ENCODE results near the gene LUC7L.

LUC7L gene

GRCh38 chr16:265002-265529 is 35.8 kb upstream of the LUC7L start:
- no peak for TF ChIP-seq CEBPB (IDR thresholded peaks at IDR 0.05)
- TF ChIP-seq TEAD4 (IDR thresholded peaks at IDR 0.05): no peak
- TF ChIP-seq TAF1 (IDR thresholded peaks at IDR 0.05; ENCODE audit: low read depth): no peak
- no peak for TF ChIP-seq ZBTB7A (IDR thresholded peaks at IDR 0.05; ENCODE audit: low read depth)
- no peak for TF ChIP-seq MAX (IDR thresholded peaks at IDR 0.05)
- TF ChIP-seq EP300 (IDR thresholded peaks at IDR 0.05; ENCODE audit: borderline replicate concordance): no peak
- no peak for TF ChIP-seq TCF12 (IDR thresholded peaks at IDR 0.05; ENCODE audit: low read depth)
- no peak for TF ChIP-seq USF1 (IDR thresholded peaks at IDR 0.05)
- no peak for TF ChIP-seq REST (IDR thresholded peaks at IDR 0.05; ENCODE audit: low read depth)
- no peak for TF ChIP-seq YY1 (IDR thresholded peaks at IDR 0.05; ENCODE audit: low read depth)
- no peak for TF ChIP-seq RAD21 (IDR thresholded peaks at IDR 0.05; ENCODE audit: low read depth)
- no peak for TF ChIP-seq EGR1 (IDR thresholded peaks at IDR 0.05)
- TF ChIP-seq CREB1 (IDR thresholded peaks at IDR 0.05; ENCODE audit: low read depth): no peak
- TF ChIP-seq FOXM1 (IDR thresholded peaks at IDR 0.05; ENCODE audit: borderline replicate concordance, low read depth): no peak
- TF ChIP-seq NFIC (IDR thresholded peaks at IDR 0.05): no peak

GRCh38 chr16:264440-264951 is 35.2 kb upstream of the LUC7L start:
- no peak for TF ChIP-seq TAF1 (IDR thresholded peaks at IDR 0.05; ENCODE audit: low read depth)

GRCh38 chr16:263944-264343 is 34.7 kb upstream of the LUC7L start:
- no peak for TF ChIP-seq MAX (IDR thresholded peaks at IDR 0.05)
- TF ChIP-seq TEAD4 (IDR thresholded peaks at IDR 0.05): no peak
- no peak for TF ChIP-seq ZBTB7A (IDR thresholded peaks at IDR 0.05; ENCODE audit: low read depth)
- no peak for TF ChIP-seq REST (IDR thresholded peaks at IDR 0.05; ENCODE audit: low read depth)
- no peak for TF ChIP-seq TAF1 (IDR thresholded peaks at IDR 0.05; ENCODE audit: low read depth)
- no peak for TF ChIP-seq EGR1 (IDR thresholded peaks at IDR 0.05)
- TF ChIP-seq CEBPB (IDR thresholded peaks at IDR 0.05): no peak
- TF ChIP-seq FOXM1 (IDR thresholded peaks at IDR 0.05; ENCODE audit: borderline replicate concordance, low read depth): no peak
- no peak for TF ChIP-seq YY1 (IDR thresholded peaks at IDR 0.05; ENCODE audit: low read depth)
- no peak for TF ChIP-seq CREB1 (IDR thresholded peaks at IDR 0.05; ENCODE audit: low read depth)
- TF ChIP-seq RAD21 (IDR thresholded peaks at IDR 0.05; ENCODE audit: low read depth): no peak
- TF ChIP-seq EP300 (IDR thresholded peaks at IDR 0.05; ENCODE audit: borderline replicate concordance): no peak
- TF ChIP-seq USF1 (IDR thresholded peaks at IDR 0.05): no peak
- no peak for TF ChIP-seq NFIC (IDR thresholded peaks at IDR 0.05)
- TF ChIP-seq TCF12 (IDR thresholded peaks at IDR 0.05; ENCODE audit: low read depth): no peak

GRCh38 chr16:263182-263774 is 34.0 kb upstream of the LUC7L start:
- no peak for TF ChIP-seq CEBPB (IDR thresholded peaks at IDR 0.05)
- no peak for TF ChIP-seq TAF1 (IDR thresholded peaks at IDR 0.05; ENCODE audit: low read depth)
- TF ChIP-seq REST (IDR thresholded peaks at IDR 0.05; ENCODE audit: low read depth): no peak
- no peak for TF ChIP-seq MAX (IDR thresholded peaks at IDR 0.05)
- TF ChIP-seq NFIC (IDR thresholded peaks at IDR 0.05): no peak
- TF ChIP-seq EP300 (IDR thresholded peaks at IDR 0.05; ENCODE audit: borderline replicate concordance): no peak
- TF ChIP-seq FOXM1 (IDR thresholded peaks at IDR 0.05; ENCODE audit: borderline replicate concordance, low read depth): no peak
- TF ChIP-seq USF1 (IDR thresholded peaks at IDR 0.05): no peak
- TF ChIP-seq CREB1 (IDR thresholded peaks at IDR 0.05; ENCODE audit: low read depth): no peak
- no peak for TF ChIP-seq ZBTB7A (IDR thresholded peaks at IDR 0.05; ENCODE audit: low read depth)
- no peak for TF ChIP-seq TEAD4 (IDR thresholded peaks at IDR 0.05)
- no peak for TF ChIP-seq RAD21 (IDR thresholded peaks at IDR 0.05; ENCODE audit: low read depth)
- TF ChIP-seq EGR1 (IDR thresholded peaks at IDR 0.05): no peak
- no peak for TF ChIP-seq YY1 (IDR thresholded peaks at IDR 0.05; ENCODE audit: low read depth)
